GM13976 (cell line): ENCODE results near the gene CABCOCO1.
"Not testable (repeated sequence)": the region's sequence is repeated elsewhere in the genome, so short reads cannot be mapped to it uniquely, and the experiment has no call there.

ENCODE experiments used
- DNase-seq: peaks from one replicate; pipeline ENCODE4 v3.0.0; 2012; ENCODE audit warnings: low spot score
- in situ Hi-C: fragments of 300-500 bp; cut with MboI; formaldehyde crosslinking; loops from one replicate; pipeline ENCODE4 v1.12.0; 2022; ENCODE audit warnings: low sequenced_read_pairs, mixed read lengths, inconsistent platforms; ENCODE audit not compliant: unreplicated experiment
- TF ChIP-seq, protein P1 (sequence below): IDR thresholded peaks from 2 replicates; pipeline ENCODE4 v1.5.1; 2012; ENCODE audit warnings: borderline replicate concordance, mild to moderate bottlenecking; ENCODE audit not compliant: insufficient read depth; ENCODE audit errors: extremely low read depth, missing control alignments, control extremely low read depth

Gene CABCOCO1

DNA sequence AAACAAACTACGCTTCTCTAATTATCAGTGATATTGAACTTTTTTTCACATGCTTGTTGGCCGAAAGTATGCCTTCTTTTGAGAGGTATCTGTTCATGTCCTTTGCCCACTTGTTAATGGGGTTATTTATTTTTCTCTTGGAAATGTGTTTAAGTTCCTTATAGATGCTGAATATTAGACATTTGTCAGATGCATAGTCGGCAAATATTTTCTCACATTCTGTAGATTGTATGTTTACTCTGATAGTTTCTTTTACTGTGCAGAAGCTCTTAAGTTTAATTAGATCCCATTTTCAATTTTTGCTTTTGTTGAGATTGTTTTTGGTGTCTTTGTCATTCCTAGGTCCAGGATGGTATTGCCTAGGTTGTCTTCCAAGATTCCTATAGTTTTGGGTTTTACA is 73.2 kb downstream of the CABCOCO1 start:
- in situ Hi-C loops, result no loop called here
- DNase-seq, result no peak
- TF ChIP-seq, protein P1, sequence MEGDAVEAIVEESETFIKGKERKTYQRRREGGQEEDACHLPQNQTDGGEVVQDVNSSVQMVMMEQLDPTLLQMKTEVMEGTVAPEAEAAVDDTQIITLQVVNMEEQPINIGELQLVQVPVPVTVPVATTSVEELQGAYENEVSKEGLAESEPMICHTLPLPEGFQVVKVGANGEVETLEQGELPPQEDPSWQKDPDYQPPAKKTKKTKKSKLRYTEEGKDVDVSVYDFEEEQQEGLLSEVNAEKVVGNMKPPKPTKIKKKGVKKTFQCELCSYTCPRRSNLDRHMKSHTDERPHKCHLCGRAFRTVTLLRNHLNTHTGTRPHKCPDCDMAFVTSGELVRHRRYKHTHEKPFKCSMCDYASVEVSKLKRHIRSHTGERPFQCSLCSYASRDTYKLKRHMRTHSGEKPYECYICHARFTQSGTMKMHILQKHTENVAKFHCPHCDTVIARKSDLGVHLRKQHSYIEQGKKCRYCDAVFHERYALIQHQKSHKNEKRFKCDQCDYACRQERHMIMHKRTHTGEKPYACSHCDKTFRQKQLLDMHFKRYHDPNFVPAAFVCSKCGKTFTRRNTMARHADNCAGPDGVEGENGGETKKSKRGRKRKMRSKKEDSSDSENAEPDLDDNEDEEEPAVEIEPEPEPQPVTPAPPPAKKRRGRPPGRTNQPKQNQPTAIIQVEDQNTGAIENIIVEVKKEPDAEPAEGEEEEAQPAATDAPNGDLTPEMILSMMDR, result no peak

DNA sequence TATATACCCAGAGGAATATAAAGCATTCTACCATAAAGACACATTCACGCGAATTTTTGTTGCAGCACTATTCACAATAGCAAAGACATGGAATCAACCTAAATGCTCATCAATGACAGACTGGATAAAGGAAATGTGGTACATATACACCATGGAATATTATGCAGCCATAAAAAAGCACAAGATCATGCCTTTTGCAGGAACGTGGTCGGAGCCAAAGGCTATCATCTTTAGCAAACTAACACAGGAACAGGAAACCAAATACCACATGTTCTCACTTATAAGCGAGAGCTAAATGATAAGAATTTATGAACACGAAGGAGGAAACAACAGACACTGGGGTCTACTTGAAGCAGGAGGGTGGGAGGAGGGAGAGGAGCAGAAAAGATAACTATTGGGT is 74.7 kb downstream of the CABCOCO1 start:
- DNase-seq, in situ Hi-C loops: not testable (repeated sequence)

DNA sequence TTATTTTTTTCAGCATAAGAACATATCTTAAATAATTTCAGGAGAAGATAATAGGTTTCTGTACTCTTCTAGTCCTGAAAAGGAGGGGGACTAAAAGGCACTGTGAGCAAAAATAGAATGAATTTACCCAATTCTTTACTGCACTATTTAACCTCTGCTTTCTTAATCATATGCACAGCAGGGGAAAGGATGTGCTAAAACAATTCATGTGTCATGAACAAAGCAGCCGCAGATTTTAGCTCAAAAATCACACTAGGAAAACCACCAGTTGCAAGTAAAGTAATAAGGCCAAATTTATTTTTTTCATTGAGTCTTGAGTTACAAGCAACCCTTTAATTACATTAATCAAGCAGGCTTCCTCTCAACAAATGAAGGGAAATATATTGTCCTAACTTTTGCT is 80.1 kb downstream of the CABCOCO1 start:
- no peak for DNase-seq
- TF ChIP-seq, protein P1, result no peak
- in situ Hi-C loops, result no loop called here

DNA sequence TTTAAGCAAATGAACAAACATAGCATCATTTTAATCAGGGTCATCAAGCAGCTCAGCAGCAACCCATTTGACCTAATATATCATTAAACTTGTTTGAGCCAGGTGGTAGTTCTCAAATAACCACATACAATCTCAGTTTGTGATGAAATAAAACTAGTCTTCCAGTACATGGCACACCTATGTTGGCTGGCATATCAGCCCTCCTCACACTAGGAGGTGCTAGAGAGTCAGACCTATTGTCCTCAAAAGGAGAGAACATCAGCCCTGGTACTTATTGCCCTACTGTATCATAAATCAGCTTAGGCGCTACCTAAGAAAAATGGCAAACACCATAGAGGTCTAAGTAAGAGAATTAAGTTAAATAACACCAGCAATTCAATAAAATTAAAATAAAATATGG is 81.7 kb downstream of the CABCOCO1 start:
- no peak for DNase-seq
- TF ChIP-seq, protein P1, result no peak
- in situ Hi-C loops, result no loop called here

DNA sequence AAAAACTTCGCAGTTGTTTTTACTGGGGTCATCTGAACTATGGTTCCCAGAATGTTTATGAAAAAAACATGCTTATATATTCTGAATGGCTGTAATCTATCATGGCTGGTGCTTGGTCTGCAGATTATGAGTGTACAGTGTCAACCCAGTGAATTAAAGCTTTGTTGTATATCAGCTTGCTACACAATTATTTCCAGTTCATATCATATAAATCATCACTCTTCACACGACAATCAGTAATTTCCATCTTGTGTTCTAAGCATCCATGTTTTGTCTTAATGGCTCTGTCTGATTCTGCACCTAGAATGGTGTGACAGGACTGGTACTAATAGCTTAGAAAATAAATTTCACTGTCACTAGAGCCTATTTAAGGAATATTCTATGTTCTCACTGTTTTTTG is 83.6 kb downstream of the CABCOCO1 start:
- in situ Hi-C loops, result no loop called here
- no peak for DNase-seq
- TF ChIP-seq, protein P1, result no peak

DNA sequence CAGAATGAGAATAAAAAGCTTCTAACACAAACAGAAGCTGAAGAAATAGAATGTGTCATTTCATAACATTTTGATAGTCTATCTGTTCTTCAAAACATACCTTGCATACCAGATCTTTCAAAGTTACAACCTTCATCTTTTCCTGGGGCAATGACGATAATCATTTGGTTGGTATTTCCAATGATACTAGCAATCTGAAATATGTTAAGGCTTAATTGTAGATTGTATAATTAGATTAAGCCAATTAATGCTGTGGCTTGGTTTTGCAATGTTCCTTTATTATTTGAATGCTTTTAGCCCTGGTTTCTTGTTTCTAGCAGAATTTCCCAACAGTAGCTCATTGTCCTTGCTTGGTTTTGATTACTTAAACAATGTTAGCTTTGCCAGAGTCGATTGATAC is 84.6 kb downstream of the CABCOCO1 start:
- in situ Hi-C loops, result no loop called here
- TF ChIP-seq, protein P1, result no peak
- no peak for DNase-seq

DNA sequence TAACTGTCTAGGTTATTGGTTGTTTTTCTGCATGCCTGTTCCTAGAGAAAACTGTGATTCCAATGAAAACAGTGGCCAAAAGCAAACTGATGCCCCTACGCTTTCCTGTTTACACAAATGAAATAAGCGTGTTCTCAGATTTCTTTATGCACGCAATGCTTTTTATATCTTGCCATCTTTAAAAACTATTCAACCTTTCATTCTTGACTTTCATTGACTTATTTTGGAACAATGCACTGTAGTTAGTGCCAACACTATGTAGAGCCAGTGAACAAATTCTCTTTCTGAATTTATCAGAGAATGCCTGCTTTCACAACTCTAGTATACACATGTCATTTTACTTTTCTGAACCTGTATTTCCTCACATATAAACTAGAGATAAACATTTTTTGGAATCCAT is 86.6 kb downstream of the CABCOCO1 start:
- TF ChIP-seq, protein P1, result no peak
- in situ Hi-C loops, result no loop called here
- no peak for DNase-seq
